MM.1S (cell line): ENCODE measurements around the gene CA10.

Source experiments
- EZH2 ChIP-seq: fragments of 300-600 bp; sonication (generic); optimal IDR thresholded peaks from 2 replicates; pipeline ENCODE3; 2017; ENCODE audit warnings: low read depth, mild to moderate bottlenecking, antibody characterized with exemption, low read length, mixed read lengths
- EZH2phosphoT487 ChIP-seq: fragments of 300-600 bp; sonication (generic); IDR thresholded peaks from 2 replicates; pipeline ENCODE4 v1.6.1; 2018; ENCODE audit warnings: antibody characterized with exemption, low read length
- TF ChIP-seq, protein P1 (sequence below): fragments of 300-600 bp; sonication (generic); IDR thresholded peaks from 2 replicates; pipeline ENCODE4 v1.5.1; 2016; ENCODE audit warnings: antibody characterized with exemption, low read length, mixed read lengths

DNA sequence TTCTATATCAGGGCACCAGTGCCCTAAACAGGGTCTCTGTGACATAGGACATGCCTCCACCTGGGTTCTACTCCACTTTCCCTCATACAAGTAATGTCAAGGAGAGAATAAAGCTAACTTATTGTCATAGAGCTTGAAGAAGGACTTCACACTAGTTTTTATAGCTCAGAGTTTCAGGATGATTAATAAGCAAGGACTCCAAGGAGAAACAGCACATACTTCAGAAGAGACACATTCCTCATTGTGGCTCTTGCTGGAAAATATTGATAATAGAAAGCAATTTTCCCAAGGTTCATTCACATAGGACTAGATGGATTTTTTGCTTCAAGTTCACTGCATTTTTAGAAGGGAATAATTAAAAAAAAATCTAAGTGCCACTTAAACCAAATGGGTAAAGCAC is 133.3 kb downstream of the CA10 start:
- TF ChIP-seq, protein P1, sequence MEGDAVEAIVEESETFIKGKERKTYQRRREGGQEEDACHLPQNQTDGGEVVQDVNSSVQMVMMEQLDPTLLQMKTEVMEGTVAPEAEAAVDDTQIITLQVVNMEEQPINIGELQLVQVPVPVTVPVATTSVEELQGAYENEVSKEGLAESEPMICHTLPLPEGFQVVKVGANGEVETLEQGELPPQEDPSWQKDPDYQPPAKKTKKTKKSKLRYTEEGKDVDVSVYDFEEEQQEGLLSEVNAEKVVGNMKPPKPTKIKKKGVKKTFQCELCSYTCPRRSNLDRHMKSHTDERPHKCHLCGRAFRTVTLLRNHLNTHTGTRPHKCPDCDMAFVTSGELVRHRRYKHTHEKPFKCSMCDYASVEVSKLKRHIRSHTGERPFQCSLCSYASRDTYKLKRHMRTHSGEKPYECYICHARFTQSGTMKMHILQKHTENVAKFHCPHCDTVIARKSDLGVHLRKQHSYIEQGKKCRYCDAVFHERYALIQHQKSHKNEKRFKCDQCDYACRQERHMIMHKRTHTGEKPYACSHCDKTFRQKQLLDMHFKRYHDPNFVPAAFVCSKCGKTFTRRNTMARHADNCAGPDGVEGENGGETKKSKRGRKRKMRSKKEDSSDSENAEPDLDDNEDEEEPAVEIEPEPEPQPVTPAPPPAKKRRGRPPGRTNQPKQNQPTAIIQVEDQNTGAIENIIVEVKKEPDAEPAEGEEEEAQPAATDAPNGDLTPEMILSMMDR = no peak
- TF ChIP-seq EZH2 (no peak), EZH2phosphoT487 (no peak)
